NT2/D1 (cell line): Measurements from ENCODE around the gene ENTREP3.
"Not testable (repeated sequence)": the region's sequence is repeated elsewhere in the genome, so short reads cannot be mapped to it uniquely, and the experiment has no call there.

Source experiments
- SUZ12 ChIP-seq: IDR thresholded peaks from 2 replicates; pipeline ENCODE4 v1.6.1; 2011; ENCODE audit not compliant: insufficient read length, insufficient read depth; ENCODE audit errors: extremely low read depth
- YY1 ChIP-seq: IDR thresholded peaks from 2 replicates; pipeline ENCODE4 v1.6.1; 2011; ENCODE audit not compliant: insufficient read length, insufficient read depth
- ZNF274 ChIP-seq: IDR thresholded peaks from 2 replicates; pipeline ENCODE4 v1.6.1; 2011; ENCODE audit warnings: mild to moderate bottlenecking, low read depth, low read length

DNA sequence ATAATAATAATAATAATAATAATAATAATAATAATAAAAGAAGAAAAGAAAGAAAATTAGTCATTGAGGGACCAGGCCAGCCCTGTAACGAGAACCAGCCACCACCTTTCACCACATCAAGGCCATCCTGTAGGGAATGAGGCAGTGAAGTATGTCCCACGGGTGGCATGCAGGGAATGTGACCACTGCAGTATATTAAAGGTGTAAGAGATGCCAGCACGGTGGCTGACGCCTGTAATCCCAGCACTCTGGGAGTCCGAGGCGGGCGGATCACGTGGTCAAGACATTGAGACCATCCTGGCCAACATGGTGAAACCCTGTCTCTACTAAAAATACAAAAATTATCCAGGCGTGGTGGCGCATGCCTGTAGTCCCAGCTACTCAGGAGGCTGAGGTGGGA lies 35.7 kb upstream of the ENTREP3 start:
- TF ChIP-seq YY1, SUZ12, ZNF274: not testable (repeated sequence)
